Erythroblast (primary cell): ENCODE data around the gene SLC25A2.

Experiments used
- GATA1 ChIP-seq: IDR thresholded peaks from 2 replicates; pipeline ENCODE4 v1.6.1; 2011; ENCODE audit warnings: low read depth, mild to moderate bottlenecking, control low read depth, low read length, moderate library complexity
- POLR2A ChIP-seq: IDR thresholded peaks from 2 replicates; pipeline ENCODE4 v1.6.1; 2011; ENCODE audit warnings: mild to moderate bottlenecking, low read length

DNA sequence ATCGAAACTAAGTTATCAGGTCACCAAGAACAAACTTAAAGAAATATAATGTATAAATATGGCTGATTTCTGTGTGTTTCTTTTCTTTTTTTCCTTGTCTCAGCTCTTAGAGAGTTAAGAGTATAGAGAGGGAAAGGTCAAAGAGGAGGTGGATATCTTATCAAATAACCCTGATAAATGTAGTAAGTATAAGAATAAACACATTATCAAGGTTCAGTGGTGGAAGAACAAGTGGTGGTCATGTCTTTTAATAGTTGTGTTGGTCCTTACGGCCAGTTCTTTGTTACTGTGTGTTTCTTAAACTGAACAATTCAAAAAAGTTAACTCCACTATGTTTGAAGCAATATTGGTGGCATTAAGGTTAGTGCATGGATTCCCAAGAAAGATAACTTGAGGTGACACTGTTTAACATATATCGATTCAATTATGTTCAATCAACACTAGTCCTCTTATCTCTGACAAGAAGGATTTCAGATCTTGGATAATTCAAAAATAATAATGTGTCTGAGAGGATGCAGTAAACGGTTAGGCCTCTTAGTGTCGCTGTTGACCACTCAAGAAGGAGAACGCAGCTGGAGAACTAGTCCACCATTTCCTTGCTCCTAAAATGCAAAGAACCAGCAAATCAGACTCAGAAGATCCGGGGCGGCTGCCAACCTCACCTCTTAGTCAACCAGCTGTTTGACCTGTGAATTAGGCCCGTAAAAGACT is 39.5 kb upstream of the SLC25A2 start, which contains the start of gene PCDHGA3:
- TF ChIP-seq GATA1 = no peak
- TF ChIP-seq POLR2A = no peak
